HG03575 (cell line): ENCODE data around the gene TUBAL3.
"Not testable (repeated sequence)": the region's sequence is repeated elsewhere in the genome, so short reads cannot be mapped to it uniquely, and the experiment has no call there.

Experiments used
- ATAC-seq: cut with Tn5 transposase; IDR thresholded peaks from one replicate; pipeline ENCODE4 v1.9.1; 2021; ENCODE audit not compliant: unreplicated experiment, insufficient number of reproducible peaks, low FRiP score; ENCODE audit errors: extremely low read depth

The TUBAL3 gene

DNA sequence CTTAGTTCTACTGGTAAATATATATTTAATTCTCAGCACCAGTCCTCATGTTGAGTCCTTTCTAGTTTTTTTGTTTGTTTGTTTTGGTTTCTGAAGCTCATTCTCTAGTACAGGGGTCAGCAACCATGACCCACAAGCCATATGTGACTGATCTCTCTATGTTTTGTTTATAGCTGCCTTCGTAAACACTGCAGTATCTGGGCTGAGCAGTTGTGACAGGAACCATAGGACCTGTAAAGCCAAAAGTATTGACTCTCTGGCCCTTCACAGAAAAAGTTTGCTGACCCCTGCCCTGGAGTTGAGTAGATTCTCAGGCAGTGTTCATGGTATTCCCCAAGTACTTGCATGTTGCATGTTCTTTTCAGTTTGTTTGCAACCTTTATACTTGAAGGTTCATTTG is 28.6 kb upstream of the TUBAL3 start:
- no peak for ATAC-seq

DNA sequence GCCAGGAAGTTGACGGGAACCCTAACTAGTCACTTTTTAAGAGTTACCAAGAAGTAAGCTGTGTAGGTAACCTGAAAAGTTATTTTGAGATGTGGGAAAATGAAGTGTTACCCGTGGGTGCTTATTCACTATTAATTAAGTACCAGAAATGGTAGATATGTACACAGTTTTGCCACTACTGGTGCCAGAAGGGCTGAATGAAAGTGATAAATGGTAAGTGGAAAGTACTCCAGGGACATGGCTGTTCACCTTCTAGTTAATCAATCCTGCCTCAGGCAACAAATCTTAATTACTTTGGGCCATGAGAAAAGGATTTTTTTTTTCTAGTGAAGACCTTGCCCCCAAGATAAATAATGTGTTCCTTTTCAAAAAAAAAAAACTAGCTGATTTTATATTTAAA is 23.5 kb upstream of the TUBAL3 start:
- no peak for ATAC-seq

DNA sequence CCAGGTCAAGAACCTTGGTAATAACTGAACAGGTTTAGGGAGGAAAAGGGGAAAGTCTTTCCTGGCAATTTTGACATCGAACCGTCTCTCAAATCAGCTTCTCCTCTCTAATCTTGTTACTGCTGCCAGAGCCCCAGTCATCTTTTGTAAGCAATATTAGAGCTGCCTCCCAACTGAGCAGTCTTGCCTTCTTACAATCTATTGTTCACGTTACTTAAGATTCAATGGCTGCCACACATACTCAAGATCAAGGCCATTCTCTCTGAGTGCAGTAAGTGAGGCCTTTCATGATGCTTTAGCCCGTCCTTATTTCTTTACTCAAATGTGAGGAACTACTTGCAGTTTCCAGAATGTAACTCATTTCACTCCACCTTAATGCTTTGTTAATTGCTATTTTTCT is 20.1 kb upstream of the TUBAL3 start:
- no peak for ATAC-seq

DNA sequence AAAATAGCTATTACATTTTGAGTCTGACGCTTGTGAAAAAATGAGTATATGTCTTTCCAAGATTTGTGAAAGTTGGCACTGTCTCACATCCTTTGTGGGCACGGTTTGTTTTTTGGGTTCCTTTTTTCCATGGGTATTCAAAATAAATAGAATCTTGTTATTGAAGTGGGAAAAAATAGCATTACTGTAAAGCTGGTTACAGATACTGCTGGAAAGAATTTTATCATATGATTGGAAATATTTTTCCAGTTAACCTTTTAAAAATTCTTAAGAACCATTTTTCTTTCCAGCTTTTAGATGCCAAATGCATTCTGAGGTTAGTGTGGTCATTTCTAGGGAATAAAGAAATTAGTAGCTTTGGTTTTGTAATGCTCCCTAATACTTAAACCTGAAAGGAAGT is 19.1 kb upstream of the TUBAL3 start:
- ATAC-seq, result no peak

DNA sequence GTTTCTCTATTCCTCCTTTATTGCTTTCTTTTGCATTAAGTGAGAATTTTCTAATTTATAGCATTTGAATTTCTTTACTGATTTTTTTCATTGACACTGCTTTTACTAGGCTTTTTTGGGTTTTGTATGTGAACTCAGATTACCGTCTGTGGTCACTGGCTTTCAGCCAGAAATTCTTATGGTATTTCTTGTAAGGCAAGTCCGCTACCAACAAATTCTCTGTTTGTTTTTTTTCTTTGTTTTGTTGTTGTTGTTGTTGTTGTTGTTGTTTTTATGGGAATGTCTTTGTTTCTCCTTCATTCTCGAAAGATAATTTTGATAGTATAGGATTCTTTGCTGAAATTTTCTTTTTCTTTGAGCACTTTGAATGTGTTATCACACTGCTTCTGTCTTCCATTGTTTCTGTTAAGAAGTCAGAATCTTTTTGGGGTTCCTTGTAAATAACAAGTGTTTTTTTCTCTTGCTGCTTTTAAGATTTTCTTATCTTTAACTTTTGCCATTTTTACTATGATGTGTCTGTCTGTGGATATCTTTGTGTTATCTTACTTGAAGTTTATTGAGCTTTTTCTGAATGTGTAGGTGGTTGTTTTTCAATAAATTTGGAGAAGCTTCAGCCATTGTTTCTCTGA is 15.0 kb upstream of the TUBAL3 start:
- ATAC-seq, result no peak

DNA sequence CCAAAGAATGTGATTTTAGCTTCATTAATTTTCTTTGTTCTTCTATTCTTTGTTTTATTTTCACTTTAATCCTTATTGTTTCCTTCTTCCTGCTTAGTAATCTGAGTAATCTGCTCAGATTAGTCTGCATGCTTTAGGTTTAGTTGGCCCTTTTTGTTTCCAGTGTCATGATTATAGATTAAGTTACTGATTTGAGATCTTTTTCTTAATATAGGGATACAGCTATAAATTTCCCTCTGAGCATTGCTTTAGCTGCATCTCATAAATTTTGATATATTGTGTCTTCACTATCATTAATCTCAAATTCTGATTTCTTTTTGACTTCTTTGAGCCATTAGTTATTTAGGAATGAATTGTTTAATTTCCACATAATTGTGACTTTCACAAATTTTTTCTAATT is 14.0 kb upstream of the TUBAL3 start:
- no peak for ATAC-seq

DNA sequence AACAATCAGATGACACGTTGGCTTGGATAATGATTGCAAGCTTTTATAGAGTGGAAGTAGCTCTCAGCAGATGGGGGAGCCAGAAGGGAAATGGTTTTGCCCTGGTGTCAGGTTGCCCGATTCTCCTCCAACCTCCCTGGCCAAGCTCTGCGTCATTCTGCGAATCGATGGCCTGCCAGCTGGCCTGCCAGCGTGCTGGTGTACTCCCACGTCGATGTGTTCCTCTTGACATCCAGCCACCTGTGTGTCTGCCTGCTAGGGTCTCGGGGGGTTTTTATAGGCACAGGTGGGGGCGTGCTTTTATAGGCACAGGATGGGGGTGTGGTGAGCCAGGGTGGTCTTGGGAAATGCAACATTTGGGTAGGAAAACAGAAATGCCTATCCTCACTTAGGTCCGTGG is 12.4 kb upstream of the TUBAL3 start:
- no peak for ATAC-seq

DNA sequence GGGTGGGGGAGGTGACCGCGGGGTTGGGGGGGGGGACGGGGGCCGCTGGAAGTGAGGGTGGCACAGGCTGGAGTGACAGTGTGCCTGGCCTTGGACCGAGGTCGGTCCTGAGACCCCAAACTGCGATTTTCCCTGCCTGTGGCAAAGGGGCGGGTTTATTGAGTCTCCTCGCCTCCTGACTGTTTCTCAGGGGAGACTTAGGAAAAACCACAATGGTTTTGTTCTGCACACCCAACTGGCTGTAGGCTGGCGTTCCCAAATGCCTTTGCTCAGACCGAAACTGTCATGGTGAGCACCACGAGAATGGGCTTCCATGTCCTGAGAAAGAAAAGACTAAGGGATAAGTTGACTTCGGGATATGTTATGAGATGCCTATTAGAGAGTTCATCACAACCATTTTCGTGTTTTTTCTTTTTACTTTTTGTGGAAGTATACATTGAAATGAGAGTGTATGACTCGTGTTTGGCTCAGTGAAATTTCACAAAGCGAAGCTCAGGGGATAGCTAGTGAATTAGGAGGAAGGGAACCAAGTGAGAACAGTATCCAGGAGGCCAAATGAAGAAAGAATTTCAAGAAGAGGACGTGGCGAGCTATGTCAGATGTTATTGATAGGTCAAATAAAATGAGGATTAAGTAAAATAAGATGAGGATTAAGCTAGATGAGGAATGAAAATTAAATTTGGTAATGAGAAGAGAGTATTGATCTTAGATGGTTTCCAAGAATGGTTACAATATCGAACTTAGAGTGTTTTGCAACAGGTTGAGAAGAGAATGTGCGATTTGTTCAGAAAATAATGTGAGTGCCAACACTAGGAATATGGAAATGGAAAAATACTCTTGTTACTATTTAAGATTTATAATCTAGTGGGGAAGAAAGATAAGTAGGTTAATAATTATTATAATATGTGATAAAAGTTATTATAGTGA is 8.6 kb upstream of the TUBAL3 start:
- ATAC-seq, result no peak

DNA sequence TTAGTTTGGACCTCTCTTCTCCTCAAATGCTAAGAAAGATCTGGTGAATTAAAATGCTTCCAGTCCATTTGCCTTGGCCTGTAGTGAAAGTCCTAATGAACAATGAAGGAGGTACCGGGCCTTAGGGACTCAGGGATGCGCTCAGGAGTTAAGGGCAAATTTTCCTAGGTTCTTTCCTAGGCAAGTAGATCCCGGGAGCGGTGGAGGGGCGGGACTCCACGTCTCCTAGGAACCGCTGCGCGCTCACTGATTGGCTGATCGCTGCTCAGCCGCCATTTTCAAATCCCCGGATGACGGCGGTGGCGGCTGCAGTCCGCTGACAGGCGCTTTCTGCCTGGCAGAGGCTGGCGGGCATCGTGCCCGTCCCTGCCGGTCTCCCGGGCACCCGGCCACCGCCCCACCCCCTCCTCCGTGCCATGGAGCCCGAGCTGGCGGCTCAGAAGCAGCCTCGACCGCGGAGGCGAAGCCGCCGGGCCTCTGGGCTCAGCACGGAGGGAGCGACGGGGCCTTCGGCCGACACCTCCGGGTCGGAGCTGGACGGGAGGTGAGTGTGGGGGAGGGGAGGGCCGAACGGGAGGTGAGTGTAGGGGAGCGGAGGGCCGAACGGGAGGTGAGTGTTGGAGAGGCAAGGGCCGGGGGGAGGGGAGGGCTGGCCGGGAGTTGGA is 7.8 kb upstream of the TUBAL3 start, which contains the start of gene NET1:
NET1 (plus strand) TSS at position 281 of the 665 bp plus-strand sequence; CDS start at position 417, 136 bp downstream.
- ATAC-seq, result peak; percentile 94

DNA sequence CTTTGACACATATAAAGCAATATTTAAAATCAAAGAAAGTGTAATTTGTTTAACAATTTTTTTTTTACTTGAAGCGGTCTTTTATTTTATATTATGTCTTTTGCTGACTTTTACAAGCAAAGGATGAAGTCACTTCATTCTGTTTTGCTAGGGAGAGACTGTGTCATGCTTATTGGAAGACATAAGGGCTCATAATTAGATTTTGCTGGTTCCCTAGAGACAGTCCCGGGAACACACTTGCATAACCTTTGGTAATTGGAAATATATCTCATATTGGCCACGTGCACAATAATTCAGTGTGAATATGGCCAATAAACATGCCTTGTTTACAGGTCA is 7.3 kb upstream of the TUBAL3 start:
- ATAC-seq, result no peak

DNA sequence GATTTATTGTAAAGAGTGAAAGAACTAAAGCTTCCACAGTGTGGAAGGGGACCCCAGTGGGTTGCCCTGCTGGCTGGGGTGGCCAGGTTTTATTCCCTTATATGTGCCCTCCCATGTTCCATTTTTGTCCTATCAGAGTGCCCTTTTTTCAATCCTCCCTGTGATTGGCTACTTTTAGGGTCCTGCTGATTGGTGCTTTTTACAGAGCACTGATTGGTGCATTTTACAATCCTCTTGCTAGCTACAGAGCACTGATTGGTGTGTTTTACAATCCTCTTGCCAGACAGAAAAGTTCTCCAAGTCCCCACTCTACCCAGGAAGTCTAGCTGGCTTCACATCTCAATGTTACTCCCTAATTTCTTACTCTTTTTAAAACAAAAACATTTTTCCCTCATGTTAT is 6.2 kb upstream of the TUBAL3 start:
- not testable (repeated sequence) for ATAC-seq

DNA sequence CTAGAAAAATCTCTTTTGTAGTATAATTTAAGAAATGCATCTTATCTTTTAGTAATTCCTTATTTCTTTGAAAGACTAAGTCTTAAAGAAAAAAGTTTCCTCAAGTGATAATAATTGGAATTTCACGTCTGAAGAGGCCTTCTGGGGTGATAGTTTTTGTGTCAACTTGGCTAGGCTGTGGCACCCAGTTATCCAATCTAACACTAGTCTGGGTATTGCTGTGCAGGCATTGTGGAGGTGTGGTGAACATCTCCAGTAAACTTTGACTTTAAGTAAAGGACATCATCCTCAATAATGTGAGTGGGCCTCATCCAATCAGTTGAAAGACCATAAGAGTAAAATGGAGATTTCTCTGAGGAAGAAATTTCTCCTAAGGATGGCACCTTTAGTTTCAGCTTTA is 2.3 kb upstream of the TUBAL3 start:
- no peak for ATAC-seq

DNA sequence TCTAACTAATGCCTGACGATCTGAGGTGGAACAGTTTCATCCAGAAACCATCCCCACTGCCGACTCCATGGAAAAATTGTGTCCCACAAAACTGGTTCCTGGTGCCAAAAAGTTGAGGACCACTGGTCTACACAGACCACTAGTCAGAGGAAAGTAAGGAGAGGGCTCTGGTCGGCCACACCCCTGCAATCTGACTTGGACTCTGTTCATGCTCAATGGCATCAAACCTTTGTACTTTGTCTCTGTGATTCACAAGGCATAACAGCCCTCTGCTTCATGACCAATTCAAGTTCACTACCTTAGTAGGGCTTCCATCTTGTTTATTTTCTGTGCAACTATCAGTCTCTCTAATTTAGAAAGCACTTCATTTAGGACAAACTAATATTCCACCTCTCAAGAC is 1.8 kb downstream of the TUBAL3 start:
- no peak for ATAC-seq

DNA sequence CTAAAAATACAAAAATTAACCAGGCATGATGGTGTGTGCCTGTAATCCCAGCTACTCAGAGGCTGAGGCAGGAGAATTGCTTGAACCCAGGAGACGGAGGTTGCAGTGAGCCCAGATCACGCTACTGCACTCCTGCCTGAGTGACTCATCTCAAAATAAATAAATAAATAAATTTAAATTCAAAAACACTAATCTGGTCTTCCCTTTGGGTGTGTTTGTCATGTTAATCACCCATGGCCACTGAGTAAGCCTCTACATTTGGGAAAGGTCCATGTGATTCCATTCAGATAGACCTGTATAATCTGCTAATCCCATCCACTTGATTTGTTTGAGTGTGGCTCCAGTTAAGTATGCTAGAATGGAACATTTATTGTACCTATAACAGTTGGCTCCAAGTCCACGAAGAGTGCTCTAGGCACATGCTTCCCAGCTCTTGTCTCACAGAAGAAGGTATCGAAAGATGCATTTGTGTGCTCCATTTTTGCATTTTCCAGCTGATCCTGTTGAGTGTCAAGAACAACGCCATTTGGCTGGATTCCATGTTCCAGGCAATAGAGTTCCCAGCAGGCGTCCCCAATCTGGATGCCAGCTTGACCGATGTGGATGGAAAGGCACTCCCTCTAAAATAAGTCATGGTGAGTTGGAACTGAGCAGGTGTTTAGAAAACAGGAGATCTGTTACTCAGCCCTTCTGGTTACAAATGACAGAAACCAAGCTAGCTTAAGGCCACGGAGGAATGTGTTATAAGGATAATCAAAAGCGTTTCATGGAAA is 4.0 kb downstream of the TUBAL3 start:
- no peak for ATAC-seq

DNA sequence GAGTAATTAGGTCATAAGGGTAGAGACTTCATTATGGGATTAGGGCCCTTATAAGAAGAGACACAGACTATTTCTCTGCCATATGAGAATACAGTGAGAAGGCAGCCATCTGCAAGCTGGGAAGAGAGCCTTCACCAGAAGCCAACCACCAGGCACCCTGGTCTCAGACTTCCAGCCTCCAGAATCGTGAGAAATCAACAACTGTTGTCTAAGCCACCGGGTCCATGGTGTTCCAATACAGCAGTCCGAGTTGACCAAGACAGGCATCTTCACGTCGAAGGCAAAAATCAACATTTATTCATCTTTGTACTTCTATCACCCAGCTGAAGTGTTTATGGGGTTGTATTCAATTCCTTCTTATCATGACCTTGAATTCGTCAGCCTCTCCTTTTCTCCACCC is 5.3 kb downstream of the TUBAL3 start:
- no peak for ATAC-seq

DNA sequence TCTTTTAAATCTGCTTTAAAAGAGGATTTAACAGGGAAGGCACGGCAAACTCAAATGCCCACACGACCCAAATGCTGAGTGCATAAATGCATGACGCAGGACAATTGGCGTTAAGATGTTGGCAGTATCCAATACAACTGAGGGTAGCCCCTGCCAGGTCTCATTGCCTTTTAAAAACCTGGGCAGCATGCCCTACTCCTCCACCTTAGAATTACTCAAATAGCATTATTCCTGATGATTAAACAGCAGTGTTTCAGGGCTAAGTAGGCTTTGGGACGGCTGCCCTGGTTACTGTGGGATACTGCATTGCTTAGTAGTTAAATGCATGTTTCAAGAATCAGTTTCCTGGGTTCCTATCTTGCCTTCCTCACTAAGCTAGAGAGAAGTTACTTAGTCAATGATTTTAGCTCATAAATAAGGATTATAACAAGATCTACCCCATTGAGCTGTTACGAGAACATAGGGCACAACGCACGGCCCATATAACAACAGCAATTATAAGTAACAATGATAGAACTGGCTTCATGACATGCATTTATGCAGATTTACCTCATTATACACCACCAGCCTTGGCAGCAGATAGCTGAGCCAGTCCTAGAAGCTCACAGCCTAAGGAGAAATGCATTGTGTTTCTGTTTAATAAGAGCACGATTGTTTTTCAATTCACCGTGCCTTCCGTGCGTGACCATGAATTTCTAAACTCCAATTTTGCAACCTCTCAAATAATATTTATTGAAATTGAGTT is 7.9 kb downstream of the TUBAL3 start:
- ATAC-seq, result no peak

DNA sequence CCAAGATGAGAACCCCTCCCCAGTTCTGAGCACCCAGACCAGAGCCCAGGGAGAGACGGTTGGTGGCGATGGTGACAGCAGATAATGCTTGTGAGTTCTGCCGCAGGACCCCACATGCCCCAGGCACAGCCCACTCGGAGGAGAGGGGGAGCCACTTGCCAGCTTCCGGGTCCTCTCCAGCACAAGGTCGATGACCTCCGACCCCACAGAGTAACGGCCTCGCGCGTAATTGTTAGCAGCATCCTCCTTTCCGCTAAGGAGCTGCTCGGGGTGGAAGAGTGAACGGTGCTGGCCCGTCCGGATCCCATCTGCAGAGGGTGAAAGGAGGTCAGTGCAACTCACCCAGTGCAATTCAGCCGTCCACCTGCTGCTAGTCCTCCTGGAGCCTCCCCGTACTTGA is 9.5 kb downstream of the TUBAL3 start:
- ATAC-seq, result no peak

DNA sequence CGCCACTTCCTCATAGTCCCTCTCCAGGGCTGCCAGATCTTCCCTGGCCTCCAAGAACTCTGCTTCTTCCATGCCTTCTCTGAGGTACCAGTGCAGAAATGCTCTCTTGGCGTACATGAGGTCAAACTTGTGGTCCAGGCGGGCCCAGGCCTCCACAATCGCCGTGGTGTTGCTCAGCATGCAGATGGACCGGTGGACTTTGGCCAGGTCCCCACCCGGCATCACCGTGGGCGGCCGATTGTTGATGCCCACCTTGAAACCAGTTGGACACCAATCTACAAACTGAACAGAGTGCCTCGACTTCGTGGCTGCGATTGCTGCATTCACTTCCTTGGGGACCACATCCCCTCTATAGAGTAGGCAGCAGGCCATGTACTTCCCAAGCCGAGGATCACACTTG is 11.1 kb downstream of the TUBAL3 start:
- ATAC-seq, result no peak

DNA sequence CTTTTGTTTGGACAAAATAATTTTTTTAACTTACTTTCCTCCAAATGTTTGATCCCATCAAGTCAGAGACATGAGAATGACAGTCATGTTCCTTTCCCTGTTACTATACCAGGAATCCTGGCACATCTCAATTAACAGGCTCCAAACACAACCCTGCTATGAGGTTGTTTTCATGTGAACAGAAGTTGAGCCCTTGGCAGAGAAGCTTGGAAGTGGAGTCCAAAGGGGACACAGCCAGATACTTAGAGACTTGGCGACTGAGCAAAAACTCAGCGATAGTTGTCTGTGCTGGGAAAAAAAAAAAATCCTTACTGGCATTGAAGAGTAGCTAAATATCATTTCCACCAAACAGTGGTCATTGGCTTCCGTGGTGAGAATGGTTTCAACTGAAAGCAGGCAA is 12.8 kb downstream of the TUBAL3 start:
- no peak for ATAC-seq
